HL-60 (cell line): Measurements from ENCODE around the gene CDH22.

Source experiments
- DNase-seq, 2 experiments: peaks; one replicate each; pipeline ENCODE4 v3.0.0-alpha.2; 2010 to 2020; ENCODE audit warnings: low read depth in 1 of 2, low spot score in 1 of 2
- H3K27ac ChIP-seq: fragments of 250-450 bp; sonication (Bioruptor Pico); replicated peaks from 2 replicates; pipeline ENCODE4 v1.5.1; 2020; ENCODE audit warnings: mild to moderate bottlenecking, moderate library complexity
- H3K27me3 ChIP-seq: fragments of 250-450 bp; sonication (Bioruptor Pico); 2 replicates; pipeline ENCODE4 v1.5.1; 2021; ENCODE audit warnings: mild to moderate bottlenecking, moderate library complexity; ENCODE audit not compliant: insufficient read depth, poor library complexity, severe bottlenecking
- H3K4me3 ChIP-seq: replicated peaks from 2 replicates; pipeline ENCODE4 v1.5.1; 2011; ENCODE audit warnings: mild to moderate bottlenecking, control low read depth, low read length; ENCODE audit not compliant: insufficient read depth
- CTCF ChIP-seq: IDR thresholded peaks from one replicate; pipeline ENCODE4 v1.5.1; 2011; ENCODE audit warnings: low read length, control low read depth, inconsistent platforms; ENCODE audit not compliant: insufficient read depth
- GABPA ChIP-seq: IDR thresholded peaks from 2 replicates; pipeline ENCODE4 v1.6.1; 2012; ENCODE audit warnings: low read depth
- POLR2AphosphoS5 ChIP-seq: IDR thresholded peaks from 2 replicates; pipeline ENCODE4 v1.6.1; 2012; ENCODE audit warnings: low read depth
- REST ChIP-seq: IDR thresholded peaks from 2 replicates; pipeline ENCODE4 v1.6.1; 2012; ENCODE audit warnings: low read depth; ENCODE audit not compliant: insufficient replicate concordance
- SPI1 ChIP-seq: IDR thresholded peaks from 2 replicates; pipeline ENCODE4 v1.6.1; 2012; ENCODE audit warnings: low read depth, mild to moderate bottlenecking, borderline replicate concordance

The CDH22 gene

GRCh38 chr20:46169245-46170171 is 138.8 kb downstream of the CDH22 start:
- Histone ChIP-seq H3K27ac (no peak overlapping the region), H3K4me3 (no peak overlapping the region), H3K27me3 (peaks cover 9% of the 10 kb centered on the region)
- TF ChIP-seq POLR2AphosphoS5 (no peak), GABPA (no peak), REST (no peak), CTCF (no peak), SPI1 (no peak)
- no peak for DNase-seq

- no peak overlapping the region for H3K4me3 ChIP-seq
- peaks cover 1% of the 10 kb centered on the region for H3K27me3 ChIP-seq
- no peak overlapping the region for H3K27ac ChIP-seq
- TF ChIP-seq GABPA: no peak
- TF ChIP-seq POLR2AphosphoS5: no peak
- no peak for TF ChIP-seq REST
- no peak for TF ChIP-seq SPI1
- no peak for TF ChIP-seq CTCF
- no peak for DNase-seq
Measured at GRCh38 chr20:46168438-46168837, 139.9 kb downstream of the CDH22 start.

GRCh38 chr20:46167080-46167479 is 141.2 kb downstream of the CDH22 start:
- TF ChIP-seq CTCF: no peak
- TF ChIP-seq GABPA: no peak
- TF ChIP-seq POLR2AphosphoS5: no peak
- TF ChIP-seq SPI1: no peak
- no peak for TF ChIP-seq REST
- DNase-seq: no peak
- H3K27me3 ChIP-seq: no peaks in the 10 kb centered on the region
- no peak overlapping the region for H3K27ac ChIP-seq
- H3K4me3 ChIP-seq: no peak overlapping the region
